Glomerular endothelial cell (primary cell): Measurements from ENCODE around the gene NFKBIB. TPM values are rescaled to one million over a fixed set of nuclear protein-coding genes. Genes with fewer than 3 reads are reported as not detected.
"Not testable (repeated sequence)": the region's sequence is repeated elsewhere in the genome, so short reads cannot be mapped to it uniquely, and the experiment has no call there.

Source experiments
- DNase-seq: peaks from one replicate; pipeline ENCODE4 v3.0.0-alpha.2; 2011; ENCODE audit warnings: low read depth, low spot score; ENCODE audit errors: extremely low read depth
- total RNA-seq: library from RNA; depleted of rRNA; stranded (reverse); fragments of >200 nt; gene quantifications from 2 replicates; pipeline ENCODE4 v1.2.3, GENCODE V29; 2015

Gene NFKBIB
- total RNA-seq, 1 donor from 2014 or later, result 36.9 TPM

- DNase-seq, result no peak
Measured at GRCh38 chr19:38922482-38922881, 22.7 kb downstream of the NFKBIB start.

DNA sequence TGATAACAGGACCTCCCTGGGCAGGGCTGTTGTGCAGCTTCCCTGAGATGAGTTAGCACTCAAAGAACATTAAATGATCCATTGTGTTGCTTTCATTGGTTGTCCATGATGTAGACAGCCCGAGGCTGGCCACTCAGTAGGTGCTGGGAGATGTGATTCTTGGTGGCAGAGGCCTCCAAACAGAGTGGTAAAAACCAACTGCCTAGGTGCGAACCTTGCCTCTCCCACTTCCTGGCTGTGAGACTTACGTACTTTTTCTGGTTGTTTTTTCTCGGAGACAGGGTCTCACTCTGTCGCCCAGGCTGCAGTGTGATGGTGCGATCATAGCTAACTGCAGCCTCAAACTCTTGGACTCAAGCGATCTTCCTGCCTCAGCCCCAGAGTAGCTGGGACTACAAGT, 24.6 kb downstream of the NFKBIB start:
- no peak for DNase-seq

DNA sequence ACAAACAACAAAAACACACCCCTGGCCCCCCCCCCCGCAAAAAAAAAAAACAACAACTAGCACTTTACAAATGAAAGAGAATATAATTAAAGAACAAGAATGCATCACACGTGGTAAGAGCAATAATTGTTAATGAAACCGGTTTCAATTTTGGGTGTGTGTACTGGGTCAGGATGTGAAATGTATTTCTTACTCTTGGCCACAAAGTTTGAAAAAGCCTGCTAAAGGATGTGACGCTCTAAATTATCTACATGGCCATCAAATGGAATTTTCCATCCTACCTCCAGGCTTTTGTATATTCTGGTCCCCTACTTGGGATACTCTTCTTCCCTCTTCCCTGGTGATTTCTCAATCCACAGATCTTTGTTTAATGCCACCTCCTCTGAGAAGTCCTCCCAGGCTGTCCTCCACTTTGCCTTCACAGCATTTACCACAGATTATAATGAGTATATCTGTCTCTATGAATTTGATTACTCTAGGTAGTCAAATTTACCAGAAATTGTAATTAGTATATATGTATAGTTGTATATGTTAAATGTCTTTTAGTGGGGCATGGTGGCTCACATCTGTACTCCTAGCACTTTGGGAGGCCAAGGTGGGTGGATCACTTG, 28.7 kb downstream of the NFKBIB start:
- DNase-seq, result no peak

DNA sequence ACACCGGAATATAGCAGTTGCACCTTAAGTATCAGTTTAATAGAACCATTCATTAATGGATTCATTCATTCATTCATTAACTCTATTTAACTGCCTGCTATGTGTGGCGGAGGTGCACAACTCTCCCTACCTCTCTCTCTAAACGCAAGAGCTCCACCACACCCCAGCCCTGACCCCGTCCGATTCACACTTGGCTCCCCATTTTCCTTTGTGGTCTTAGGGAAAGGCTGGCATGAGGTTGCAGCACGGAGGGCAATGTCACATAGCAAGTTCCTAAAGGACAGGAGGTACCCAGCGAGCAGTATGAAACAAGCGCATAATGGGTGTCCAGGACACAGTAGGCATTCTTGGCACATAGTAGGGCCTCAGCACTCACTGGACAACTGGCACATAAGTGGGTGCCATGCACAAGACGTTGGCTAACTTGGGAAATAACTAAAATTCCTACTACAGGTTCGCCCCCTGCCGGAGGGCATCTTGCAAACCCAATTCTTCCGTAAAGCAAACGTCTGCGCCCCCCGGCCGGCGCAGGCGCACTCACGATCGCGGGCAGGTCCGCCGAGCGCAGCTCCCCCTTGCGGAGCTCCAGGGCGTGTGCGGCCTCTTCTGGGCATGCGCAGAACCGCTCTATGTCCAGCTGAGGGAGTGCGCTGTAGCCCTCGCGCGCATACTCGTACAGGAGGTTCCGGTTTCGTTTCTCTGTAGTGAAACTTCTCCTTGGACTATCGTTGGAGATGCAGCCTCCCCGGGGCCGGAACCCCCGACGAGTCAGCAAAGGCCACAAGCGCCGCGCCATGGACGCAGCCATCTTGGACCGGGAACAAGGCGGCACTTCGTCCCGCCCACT, 30.4 kb downstream of the NFKBIB start, which contains the start of gene SARS2:
Gene SARS2, minus strand, starts transcription at position 835 of the 847 bp plus-strand sequence. Its CDS starts 27 bp downstream, at position 808.
- peak; percentile 70 for DNase-seq

GRCh38 chr19:38930776-38931520, 31.2 kb downstream of the NFKBIB start, which contains the start of gene MRPS12:
MRPS12 (plus strand) TSS chr19:38930944; CDS start chr19:38931295, 351 bp downstream.
- DNase-seq, result peak; percentile 98

DNA sequence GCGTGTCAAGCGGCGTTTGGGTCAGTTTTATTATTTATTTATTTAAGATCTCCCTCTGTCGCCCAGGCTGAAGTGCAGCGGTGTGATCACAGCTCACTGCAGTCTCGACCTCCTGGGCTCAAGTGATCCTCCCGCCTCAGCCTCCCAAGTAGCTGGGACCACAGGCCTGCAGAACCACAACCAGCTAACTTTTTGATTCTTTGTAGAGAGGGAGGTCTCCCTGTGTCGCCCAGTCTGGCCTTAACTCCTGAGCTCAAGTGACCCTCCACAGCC, 31.7 kb downstream of the NFKBIB start:
- DNase-seq, result no peak

DNA sequence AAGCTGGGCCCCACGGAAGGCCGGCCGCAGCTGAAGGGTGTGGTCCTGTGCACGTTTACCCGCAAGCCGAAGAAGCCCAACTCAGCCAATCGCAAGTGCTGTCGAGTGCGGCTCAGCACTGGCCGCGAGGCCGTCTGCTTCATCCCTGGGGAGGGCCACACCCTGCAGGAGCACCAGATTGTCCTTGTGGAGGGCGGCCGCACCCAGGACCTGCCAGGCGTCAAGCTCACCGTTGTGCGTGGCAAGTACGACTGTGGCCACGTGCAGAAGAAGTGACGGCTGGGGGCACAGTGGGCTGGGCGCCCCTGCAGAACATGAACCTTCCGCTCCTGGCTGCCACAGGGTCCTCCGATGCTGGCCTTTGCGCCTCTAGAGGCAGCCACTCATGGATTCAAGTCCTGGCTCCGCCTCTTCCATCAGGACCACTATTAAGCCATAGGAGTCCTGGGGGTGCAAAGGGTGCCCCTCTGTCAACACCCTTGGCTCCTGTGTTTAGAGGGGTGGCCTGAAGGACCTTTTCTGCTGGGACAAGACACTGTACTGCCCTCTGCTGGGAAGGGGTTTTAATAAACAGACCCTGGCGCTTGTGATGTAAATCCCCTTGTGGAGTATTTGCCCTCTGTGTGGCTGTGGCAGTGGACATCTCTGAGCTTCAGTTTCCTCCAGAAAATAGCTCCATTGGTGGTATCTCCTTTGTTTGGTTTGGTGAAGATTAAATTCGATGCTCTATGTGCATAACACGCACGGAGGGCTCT, 32.8 kb downstream of the NFKBIB start:
- no peak for DNase-seq

GRCh38 chr19:38933544-38933943, 33.8 kb downstream of the NFKBIB start:
- DNase-seq, result no peak

DNA sequence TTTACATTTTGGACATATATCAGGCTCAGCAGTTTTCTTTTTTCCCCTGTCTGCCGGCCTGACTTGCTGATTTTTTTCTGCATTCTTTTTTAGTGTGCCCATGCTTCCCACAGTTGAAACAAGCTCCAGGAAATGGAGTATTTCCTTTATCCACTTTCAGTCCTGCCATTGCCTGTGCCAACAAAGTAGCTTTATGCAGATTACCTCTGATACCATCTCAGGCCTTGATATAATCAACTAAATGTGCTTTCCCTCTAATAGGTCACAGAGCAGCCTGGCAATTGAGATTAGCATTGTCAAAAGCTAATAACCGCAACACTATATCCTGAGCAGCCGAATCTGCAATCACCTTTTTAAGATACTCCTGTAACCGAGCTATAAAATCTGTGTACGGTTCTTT, 40.2 kb downstream of the NFKBIB start:
- DNase-seq, result no peak

GRCh38 chr19:38941466-38941865, 41.7 kb downstream of the NFKBIB start:
- DNase-seq, result not testable (repeated sequence)

DNA sequence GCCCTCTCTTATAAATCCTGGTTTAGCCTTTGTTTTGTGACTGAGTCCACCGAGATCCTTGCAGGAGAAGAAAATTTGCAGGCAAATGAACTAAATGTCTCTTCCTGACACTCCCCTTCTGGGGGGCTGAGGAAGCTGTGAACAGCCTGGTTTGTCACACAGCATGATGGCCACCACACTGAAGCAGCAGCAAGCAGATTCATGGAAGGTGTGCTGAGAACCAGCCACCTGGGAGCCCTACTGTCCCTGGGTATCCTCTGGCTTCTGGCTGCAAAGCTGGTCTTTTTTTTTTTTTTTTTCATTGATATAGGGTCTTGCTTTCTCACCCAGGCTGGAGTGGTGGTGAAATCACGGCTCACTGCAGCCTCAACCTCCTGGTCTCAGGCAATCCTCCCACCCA, 42.2 kb downstream of the NFKBIB start:
- DNase-seq, result no peak

- no peak for DNase-seq
Measured at GRCh38 chr19:38942471-38943181, 42.9 kb downstream of the NFKBIB start.

- DNase-seq, result no peak
Measured at GRCh38 chr19:38944981-38945506, 45.3 kb downstream of the NFKBIB start.

DNA sequence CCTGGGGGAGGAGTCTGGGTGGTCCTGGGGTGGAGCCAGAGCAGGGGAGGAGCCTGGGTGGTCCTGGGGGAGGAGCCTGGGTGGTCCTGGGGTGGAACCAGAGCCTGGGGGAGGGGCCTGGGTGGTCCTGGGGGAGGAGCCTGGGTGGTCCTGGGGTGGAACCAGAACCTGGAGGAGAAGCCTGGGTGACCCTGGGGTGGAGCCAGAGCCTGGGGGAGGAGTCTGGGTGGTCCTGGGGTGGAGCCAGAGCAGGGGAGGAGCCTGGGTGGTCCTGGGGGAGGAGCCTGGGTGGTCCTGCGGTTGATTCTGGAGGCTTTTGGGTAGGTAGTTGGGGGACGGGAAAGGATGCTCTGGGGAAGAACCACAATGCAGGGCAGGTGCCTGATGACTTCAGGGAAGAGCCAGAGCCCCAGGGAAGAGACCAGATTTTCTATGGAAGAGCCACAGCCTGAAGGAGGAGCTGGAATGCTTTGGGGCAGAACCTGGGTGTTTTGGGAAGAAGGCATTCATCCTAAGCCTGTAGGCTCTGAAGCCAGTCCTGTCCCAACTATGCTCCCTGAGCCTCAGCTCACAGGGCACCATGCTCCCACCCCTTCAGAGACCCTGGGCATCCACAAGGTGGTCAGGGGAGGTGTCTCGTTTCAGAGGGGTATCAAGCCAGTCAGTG, 45.9 kb downstream of the NFKBIB start:
- DNase-seq, result no peak

DNA sequence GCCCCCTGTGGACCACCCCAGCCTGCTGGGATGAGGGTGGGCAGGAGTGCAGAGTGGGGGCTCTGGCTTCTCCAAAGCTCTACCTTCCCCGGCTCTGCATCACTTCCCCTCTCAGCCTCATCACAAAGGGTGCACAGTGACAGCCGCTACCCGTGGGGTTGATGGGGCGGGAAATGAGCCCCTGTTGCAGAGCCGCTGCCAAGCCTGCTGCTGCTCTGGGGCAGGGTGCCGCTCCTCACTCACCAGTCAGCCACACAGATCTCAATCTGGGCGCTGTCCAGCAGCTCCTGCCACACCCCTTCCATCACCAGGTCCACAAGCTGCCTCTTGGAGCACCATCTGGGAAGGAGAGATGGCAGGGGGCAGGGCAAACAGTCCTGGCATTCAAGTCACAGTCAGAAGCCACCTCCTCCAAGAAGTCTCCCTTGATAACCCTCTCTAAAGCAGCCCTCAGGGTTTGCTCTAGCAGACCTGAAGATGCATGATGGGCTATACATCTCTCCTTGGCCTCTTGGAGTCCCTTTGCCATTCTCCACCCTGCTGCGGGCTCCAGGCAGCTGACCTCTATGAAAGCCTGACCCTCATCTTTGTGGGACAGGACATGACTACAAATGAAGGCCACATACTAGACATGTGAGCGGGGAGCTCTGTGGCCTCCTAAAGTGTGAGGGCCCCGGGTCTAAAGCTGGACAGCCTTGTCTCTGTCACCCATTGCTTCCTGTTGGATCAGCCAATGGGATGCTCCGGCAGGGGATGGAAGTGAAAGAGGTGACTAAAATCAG, 46.7 kb downstream of the NFKBIB start:
- DNase-seq, result no peak

DNA sequence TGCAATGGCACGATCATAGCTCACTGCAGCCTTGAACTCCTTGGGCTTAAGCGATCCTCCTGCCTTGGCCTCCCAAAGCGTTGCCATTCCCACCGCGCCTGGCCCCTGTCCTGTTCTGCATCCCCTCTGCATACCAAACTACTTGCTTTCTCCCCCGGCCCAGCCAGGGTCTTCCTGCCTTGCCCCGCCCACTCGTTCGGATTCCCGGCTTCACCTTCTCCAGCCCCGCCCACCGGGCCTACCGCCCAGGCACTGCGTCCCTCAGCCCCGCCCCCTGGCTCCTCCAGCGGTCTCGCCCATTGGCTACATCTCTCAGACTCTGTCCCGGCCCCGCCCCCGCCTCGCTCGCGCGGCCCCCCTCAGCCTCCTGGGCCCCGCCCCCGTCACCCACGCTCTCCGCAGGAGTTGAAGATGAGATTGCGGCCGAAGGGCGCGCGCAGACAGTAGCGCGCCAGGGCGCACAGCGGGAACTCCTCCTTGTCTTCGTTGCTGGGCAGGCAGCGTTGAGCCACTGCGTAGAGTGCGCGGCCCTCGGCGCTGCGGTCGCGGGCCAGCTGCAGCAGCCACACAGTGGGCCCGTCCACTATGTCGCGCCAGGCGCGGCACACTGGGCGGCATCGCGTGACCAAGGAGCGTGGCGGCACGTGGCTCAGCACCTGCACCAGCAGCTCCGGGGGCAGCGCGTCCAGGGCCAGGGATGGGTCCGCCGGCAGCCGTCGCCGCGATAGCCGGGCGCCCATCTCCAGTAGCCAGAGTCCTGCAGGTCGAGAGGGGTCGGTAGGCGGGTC, 50.0 kb downstream of the NFKBIB start:
- DNase-seq, result no peak

DNA sequence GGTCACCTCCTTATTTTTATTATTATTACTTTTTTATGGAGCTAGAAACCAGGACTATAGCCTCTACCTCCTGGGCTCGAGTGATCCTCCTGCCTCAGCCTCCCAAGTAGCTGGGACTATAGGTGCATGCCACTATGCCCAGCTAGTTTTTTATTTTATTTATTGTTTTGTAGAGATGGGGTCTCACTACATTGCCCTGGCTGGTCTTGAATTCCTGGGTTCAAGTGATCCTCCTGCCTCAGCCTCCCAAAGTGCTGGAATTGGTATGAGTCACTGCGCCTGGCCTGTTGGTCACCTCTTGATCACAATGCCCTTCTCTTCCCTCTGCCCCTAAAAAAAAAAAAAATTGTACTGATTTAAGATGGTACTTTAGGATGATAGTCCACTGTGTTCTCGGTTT, 51.4 kb downstream of the NFKBIB start:
- no peak for DNase-seq
